GM18870 (cell line): ENCODE results near the gene THBS1.

ENCODE experiments used
- ATAC-seq: cut with Tn5 transposase; IDR thresholded peaks from one replicate; pipeline ENCODE4 v1.9.1; 2021; ENCODE audit warnings: moderate library complexity; ENCODE audit not compliant: unreplicated experiment

THBS1 gene

DNA sequence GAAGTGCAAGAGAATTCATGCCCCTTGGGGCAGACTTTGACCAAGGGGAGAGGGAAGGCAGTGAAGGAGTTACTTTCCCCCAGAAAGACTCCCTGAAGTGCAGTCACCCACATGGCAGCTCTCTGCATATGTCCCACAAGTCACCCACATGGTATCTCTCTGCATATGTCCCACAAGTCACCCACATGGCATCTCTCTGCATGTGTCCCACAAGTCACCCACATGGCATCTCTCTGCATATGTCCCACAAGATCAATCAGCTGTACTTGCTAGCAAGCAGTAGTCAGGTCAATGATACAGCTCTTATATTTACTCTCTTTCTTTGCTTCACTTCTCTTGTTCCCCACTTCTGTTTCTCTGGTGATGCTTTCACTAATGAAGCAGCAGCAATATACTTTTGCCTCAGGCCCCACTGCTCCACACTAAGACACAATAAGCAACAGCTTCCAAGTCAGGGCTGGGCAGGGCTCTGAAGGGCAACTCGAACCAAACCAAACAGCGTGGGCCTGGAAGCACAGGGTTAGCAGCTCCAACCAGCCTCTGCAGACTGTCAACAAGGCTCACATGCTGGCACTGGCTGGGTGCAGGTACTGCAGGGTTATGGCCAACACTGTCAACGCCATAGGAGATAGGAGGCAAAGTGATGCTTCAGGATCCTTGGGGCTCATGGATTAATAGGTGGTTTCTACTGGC, 46.7 kb downstream of the THBS1 start:
- ATAC-seq, result no peak

DNA sequence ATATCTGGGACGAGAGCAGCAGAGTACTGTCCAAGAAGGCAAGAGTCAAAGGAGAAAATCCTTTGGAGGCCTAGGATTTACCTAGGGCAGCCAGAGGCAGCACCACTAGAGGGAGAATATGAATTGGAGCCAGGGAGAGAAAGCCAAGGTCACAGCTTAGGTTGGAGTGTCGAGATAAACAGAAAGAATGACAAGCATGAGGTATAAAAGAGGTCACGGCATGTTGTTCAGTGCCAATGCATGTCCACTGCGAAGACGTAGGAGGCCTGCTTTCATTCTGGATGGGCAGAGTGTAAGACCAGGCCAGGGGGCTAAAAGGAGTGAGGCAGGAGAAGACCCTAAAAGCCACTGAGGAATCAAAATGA, 47.2 kb downstream of the THBS1 start:
- ATAC-seq, result no peak

DNA sequence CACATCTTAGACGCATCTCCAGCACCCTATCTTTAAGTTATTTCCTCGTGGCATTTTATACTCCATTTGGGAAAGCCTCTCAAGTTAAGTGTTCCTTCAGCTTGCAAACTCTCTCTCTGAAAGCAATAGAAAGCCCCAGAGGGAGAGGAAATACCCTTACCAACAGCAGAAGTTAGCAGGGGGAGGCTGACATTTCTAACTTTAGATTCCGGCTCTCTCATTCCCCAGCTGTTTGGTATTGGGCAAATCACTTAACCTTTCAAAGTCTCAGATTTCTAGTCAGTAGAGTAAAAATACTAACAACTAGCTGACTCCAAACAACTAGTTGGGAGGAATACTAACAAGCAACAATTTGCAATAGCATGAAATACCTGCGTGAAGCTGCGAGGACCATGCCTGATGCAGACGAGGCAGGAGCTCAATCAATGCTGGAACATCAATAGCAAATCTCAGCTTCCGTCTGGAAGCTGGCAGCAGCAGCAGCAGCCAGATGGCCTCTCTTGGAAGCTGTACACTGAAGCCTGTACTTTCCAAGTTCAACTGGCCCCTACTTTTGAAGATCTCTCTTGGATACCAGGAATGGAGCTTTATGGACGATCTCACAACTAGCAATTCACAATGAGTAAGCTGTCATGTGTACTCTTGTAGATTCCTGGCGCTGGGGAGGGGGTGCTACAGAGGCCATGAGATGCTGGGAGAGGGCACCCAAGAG, 47.8 kb downstream of the THBS1 start:
- ATAC-seq, result no peak

DNA sequence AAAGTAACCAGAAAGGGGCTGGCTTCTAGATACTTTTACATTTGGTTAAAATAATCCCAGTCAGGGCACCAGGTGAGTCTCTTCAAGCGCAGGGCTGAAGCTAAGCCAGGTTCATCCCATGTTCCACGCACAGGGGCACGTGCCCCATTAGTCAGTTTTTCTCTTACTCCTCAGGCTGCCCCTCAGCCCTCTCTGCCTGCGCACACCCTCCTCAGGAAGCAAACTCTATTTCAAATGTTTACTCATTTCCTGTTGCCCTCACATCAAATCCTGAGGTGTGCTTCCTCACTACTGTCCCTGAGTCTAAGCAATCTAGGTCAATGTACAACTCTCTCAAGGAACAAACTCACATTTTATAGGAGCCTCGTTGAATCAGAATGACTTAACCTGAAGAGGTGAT, 48.5 kb downstream of the THBS1 start:
- ATAC-seq, result no peak

- ATAC-seq, result no peak
Observed at GRCh38 chr15:39629906-39630305, 49.0 kb downstream of the THBS1 start.

- no peak for ATAC-seq
Observed at GRCh38 chr15:39631357-39631756, 50.5 kb downstream of the THBS1 start.

DNA sequence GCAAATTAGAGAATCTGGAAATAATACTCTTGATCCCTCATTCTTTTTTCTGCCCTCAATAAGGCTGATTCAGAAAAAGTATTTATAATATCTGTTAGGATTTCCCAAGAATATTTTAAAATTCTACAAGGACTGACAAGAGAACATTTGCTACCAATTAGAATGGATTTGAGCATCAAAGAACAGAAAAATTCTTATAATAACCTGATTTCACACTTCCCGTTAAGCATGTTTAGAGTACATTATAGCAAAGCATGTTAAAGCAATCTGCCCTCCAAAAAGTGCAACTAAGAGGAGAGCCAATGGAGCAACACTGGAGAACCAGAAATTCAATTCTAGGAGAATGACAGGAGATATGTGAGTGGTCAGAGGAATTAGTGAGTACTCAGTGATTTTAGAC, 57.2 kb downstream of the THBS1 start:
- ATAC-seq, result no peak

DNA sequence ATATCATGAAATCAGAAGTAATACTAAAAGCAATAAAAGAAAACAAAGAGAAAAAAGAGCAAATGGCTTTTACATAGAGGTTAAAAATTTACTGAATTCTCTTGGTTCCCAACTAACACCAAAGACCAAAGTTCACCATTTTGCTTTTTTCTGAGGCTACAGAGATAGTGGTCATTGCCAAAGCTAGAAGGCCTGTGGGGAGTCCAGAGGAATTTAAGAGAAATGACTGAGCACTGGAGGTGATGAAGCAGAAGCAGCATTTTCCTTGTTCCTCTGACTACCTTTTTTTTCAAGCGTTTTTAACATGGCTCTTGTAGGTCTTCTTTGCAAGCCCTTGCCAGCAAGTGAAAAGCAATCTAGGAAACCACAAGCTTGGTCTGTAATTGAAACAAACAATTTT, 58.2 kb downstream of the THBS1 start:
- no peak for ATAC-seq

- ATAC-seq, result no peak
Observed at GRCh38 chr15:39640665-39641064, 59.8 kb downstream of the THBS1 start.

DNA sequence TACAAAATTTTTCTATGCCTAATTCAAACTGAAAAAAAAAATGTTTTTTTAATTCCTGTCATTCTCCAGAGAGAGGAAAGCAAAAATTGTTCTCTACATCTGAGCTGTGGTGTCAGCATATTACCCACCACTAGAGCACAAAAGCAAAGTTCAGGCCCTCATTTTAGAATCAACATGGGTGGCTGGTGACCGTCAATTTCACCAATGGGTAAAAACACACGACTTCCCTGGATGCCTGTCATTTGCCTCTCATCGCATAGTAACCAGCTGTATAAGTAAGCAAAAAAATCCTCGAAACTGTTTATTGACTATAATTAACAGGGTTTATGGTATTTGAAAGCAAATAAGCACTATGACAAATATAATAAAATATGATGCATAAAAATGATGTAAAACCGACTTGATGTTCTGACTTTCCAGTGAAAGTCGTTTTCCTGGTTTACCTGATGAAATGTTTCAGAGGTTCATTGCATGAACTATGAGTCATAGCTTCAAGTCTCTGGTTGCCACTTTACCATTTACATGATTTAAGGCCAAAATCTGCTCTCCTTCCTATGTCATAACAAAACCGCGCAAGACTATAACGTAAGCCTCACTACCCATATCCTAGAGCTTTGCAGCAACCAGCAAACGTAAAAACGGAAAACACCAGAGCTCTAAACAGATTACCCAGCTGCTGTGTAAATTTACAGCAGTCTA, 60.5 kb downstream of the THBS1 start:
- no peak for ATAC-seq

- no peak for ATAC-seq
Observed at GRCh38 chr15:39642011-39642640, 61.2 kb downstream of the THBS1 start.

GRCh38 chr15:39643727-39644126, 62.8 kb downstream of the THBS1 start:
- ATAC-seq, result no peak

DNA sequence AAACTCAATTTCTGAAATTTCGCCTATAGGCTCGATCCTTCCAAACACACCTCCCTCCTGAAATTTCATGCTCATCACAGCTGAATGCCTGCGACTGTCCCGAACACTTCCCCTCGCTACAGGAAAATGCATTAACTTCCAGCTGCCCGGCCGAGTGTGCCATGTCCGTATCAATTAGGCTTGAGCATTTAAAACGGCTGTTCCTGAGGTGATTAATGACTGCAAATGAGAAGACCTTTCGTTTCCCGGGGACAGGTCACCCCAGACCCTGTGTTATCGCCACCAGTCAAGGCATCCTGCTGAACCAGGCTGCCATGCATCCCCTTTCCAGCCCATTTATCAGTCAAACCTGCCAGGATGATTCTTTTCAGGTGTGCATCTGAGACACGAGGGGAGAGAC, 63.3 kb downstream of the THBS1 start:
- ATAC-seq, result no peak

- no peak for ATAC-seq
Observed at GRCh38 chr15:39645138-39645975, 64.5 kb downstream of the THBS1 start.

- ATAC-seq, result no peak
Observed at GRCh38 chr15:39645976-39646257, 65.0 kb downstream of the THBS1 start.

DNA sequence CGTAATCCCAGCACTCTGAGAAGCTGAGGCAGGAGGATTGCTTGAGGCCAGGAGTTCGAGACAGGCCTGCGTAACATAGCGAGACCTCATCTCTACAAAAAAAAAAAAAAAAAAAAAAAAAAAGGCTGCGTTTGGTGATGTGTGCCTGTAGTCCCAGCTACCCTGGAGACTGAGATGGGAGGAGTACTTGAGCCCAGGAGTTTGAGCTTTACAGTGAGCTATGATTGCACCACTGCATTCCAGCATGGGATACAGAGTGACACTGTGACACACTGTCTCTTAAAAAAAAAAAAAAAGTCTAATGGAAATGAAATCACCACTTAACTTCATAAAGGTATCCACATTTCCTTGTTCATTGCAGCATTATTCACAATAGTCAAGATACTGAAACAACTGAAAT, 65.5 kb downstream of the THBS1 start:
- no peak for ATAC-seq
